ENCODE data around the gene PTPRA. TPM values are rescaled to one million over a fixed set of nuclear protein-coding genes. Genes with fewer than 3 reads are reported as not detected.

Gene PTPRA
- polyA plus RNA-seq, 3 donors: 13.0 to 41.9 (median 13.1) TPM

- peak overlapping the region in 2 of 3 experiments; percentile 21 to 38 for H3K4me3 ChIP-seq (replicated peaks in 1 of 3; ENCODE audit: low read depth in 2 of 3, low read length in 3 of 3)
- H2AFZ ChIP-seq (ENCODE audit: insufficient read depth, low read depth, low read length, poor library complexity, severe bottlenecking): peak overlapping the region; percentile 51
- H3K4me3 Mint-ChIP-seq: no peak overlapping the region
- H3K27me3 ChIP-seq (ENCODE audit: control insufficient read depth in 2 of 2, insufficient read depth in 2 of 2, low read length in 2 of 2): no peaks in the 10 kb centered on the region
- H3K27me3 Mint-ChIP-seq (ENCODE audit: low read depth in 3 of 3): no peaks in the 10 kb centered on the region
- intact Hi-C loops (cut with micrococcal nuclease): loop anchor here in 1 of 2 donors (10.0 kb wide), 1 partner anchor 109 kb away; the partner anchor contains the start of gene PTPRA
- H3K9me3 ChIP-seq (replicated peaks in 1 of 2; ENCODE audit: control insufficient read depth in 1 of 2, insufficient read depth in 1 of 2, low read length in 2 of 2): no peaks in the 10 kb centered on the region
- peaks cover 9% of the 10 kb centered on the region for H3K4me1 Mint-ChIP-seq
- H3K27ac Mint-ChIP-seq: no peak overlapping the region
- peaks cover 48 to 57% of the 10 kb centered on the region in 2 donors for H3K4me1 ChIP-seq (ENCODE audit: control insufficient read depth in 1 of 2, insufficient read depth in 2 of 2, low read length in 2 of 2)
- peak overlapping the region; percentile 54 for H3K4me2 ChIP-seq (replicated peaks; ENCODE audit: extremely low read depth, low read length, poor library complexity, severe bottlenecking)
- no peak overlapping the region for H3K9ac ChIP-seq (ENCODE audit: insufficient read depth, low read length, poor library complexity, severe bottlenecking)
- WGBS (ENCODE audit: insufficient coverage): 100% methylated on average over 2 of the region's 4 CpGs
- H3K79me2 ChIP-seq (ENCODE audit: insufficient read depth, low read length): no peaks in the 10 kb centered on the region
- peaks cover 0 to 2% (median 0%) of the 10 kb centered on the region in 7 donors for H3K9me3 Mint-ChIP-seq
- DNase-seq: peak; percentile 12 to 22 (median 21)
- H3K36me3 ChIP-seq (replicated peaks in 1 of 2; ENCODE audit: control insufficient read depth in 1 of 2, insufficient read depth in 2 of 2, low read length in 2 of 2): peaks cover 16 to 17% of the 10 kb centered on the region in 2 donors
- H4K20me1 ChIP-seq (ENCODE audit: insufficient read depth, low read length): no peaks in the 10 kb centered on the region
- peaks cover 20 to 24% of the 10 kb centered on the region in 2 donors for H3K36me3 Mint-ChIP-seq
- no peak for TF ChIP-seq CTCF (IDR thresholded peaks at IDR 0.05)
- peak overlapping the region in 1 of 2 donors; percentile 89 for H3K27ac ChIP-seq (ENCODE audit: low read depth in 1 of 2, low read length in 2 of 2)
Observed at GRCh38 chr20:2984028-2984501, 110.8 kb downstream of the PTPRA start.

- H3K27ac ChIP-seq (ENCODE audit: low read depth in 1 of 2, low read length in 2 of 2): peak overlapping the region in 1 of 2 donors; percentile 89
Observed at GRCh38 chr20:2984956-2985661, 111.8 kb downstream of the PTPRA start.

More at GRCh38 chr20:2984956-2985661, 111.8 kb downstream of the PTPRA start:
- H3K27ac Mint-ChIP-seq: no peak overlapping the region
- H3K27me3 Mint-ChIP-seq (ENCODE audit: low read depth in 3 of 3): no peaks in the 10 kb centered on the region
- TF ChIP-seq CTCF (IDR thresholded peaks at IDR 0.05): no peak
- Histone ChIP-seq H3K79me2 (ENCODE audit: insufficient read depth, low read length) (no peaks in the 10 kb centered on the region), H3K27me3 (ENCODE audit: control insufficient read depth in 2 of 2, insufficient read depth in 2 of 2, low read length in 2 of 2) (no peaks in the 10 kb centered on the region), H2AFZ (ENCODE audit: insufficient read depth, low read depth, low read length, poor library complexity, severe bottlenecking) (peak overlapping the region; percentile 51), H3K4me3 (replicated peaks in 1 of 3; ENCODE audit: low read depth in 2 of 3, low read length in 3 of 3) (no peak overlapping the region), H3K36me3 (replicated peaks in 1 of 2; ENCODE audit: control insufficient read depth in 1 of 2, insufficient read depth in 2 of 2, low read length in 2 of 2) (peaks cover 20 to 27% of the 10 kb centered on the region in 2 donors), H3K4me2 (replicated peaks; ENCODE audit: extremely low read depth, low read length, poor library complexity, severe bottlenecking) (no peak overlapping the region), H3K9me3 (replicated peaks in 1 of 2; ENCODE audit: control insufficient read depth in 1 of 2, insufficient read depth in 1 of 2, low read length in 2 of 2) (no peaks in the 10 kb centered on the region), H3K4me1 (ENCODE audit: control insufficient read depth in 1 of 2, insufficient read depth in 2 of 2, low read length in 2 of 2) (peaks cover 48 to 57% of the 10 kb centered on the region in 2 donors), H3K9ac (ENCODE audit: insufficient read depth, low read length, poor library complexity, severe bottlenecking) (no peak overlapping the region), H4K20me1 (ENCODE audit: insufficient read depth, low read length) (no peaks in the 10 kb centered on the region)
- peaks cover 30 to 31% of the 10 kb centered on the region in 2 donors for H3K36me3 Mint-ChIP-seq
- H3K9me3 Mint-ChIP-seq: peaks cover 0 to 2% (median 0%) of the 10 kb centered on the region in 7 donors
- H3K4me1 Mint-ChIP-seq: peaks cover 9% of the 10 kb centered on the region
- 97% methylated on average over 6 of the region's 6 CpGs for WGBS (ENCODE audit: insufficient coverage)
- no peak overlapping the region for H3K4me3 Mint-ChIP-seq
- intact Hi-C loops (cut with micrococcal nuclease): loop anchor here in 1 of 2 donors (10.0 kb wide), 1 partner anchor 110 kb away; the partner anchor contains the start of gene PTPRA
- peak in 1 of 3 donors; percentile 7 for DNase-seq
